Uterus (tissue), 2 donors: Measurements from ENCODE around the gene FUNDC2.

Source experiments
- POLR2A ChIP-seq, 2 donors: fragments of 450-650 bp; IDR thresholded peaks; one replicate each; pipeline ENCODE4 v1.6.1; 2016; ENCODE audit warnings: antibody characterized with exemption in 2 of 2, mild to moderate bottlenecking in 1 of 2, moderate library complexity in 1 of 2
- TF ChIP-seq, protein P1 (sequence below), 4 experiments: fragments of 200-600 bp in 2 of 4; fragments of 450-650 bp in 2 of 4; sonication (generic) in 2 of 4; IDR thresholded peaks; one replicate each; pipeline ENCODE4 v1.5.1; 2016 to 2019; ENCODE audit warnings: antibody characterized with exemption in 4 of 4, mild to moderate bottlenecking in 2 of 4, moderate library complexity in 1 of 4

- TF ChIP-seq POLR2A (IDR thresholded peaks at IDR 0.05) = no peak
- TF ChIP-seq, protein P1, sequence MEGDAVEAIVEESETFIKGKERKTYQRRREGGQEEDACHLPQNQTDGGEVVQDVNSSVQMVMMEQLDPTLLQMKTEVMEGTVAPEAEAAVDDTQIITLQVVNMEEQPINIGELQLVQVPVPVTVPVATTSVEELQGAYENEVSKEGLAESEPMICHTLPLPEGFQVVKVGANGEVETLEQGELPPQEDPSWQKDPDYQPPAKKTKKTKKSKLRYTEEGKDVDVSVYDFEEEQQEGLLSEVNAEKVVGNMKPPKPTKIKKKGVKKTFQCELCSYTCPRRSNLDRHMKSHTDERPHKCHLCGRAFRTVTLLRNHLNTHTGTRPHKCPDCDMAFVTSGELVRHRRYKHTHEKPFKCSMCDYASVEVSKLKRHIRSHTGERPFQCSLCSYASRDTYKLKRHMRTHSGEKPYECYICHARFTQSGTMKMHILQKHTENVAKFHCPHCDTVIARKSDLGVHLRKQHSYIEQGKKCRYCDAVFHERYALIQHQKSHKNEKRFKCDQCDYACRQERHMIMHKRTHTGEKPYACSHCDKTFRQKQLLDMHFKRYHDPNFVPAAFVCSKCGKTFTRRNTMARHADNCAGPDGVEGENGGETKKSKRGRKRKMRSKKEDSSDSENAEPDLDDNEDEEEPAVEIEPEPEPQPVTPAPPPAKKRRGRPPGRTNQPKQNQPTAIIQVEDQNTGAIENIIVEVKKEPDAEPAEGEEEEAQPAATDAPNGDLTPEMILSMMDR (IDR thresholded peaks at IDR 0.05) = no peak
Measured at GRCh38 chrX:155053656-155054055, 27.0 kb downstream of the FUNDC2 start.
